HG03575 (cell line): ENCODE measurements around the gene ZMYND11.

Experiments used
- ATAC-seq: cut with Tn5 transposase; IDR thresholded peaks from one replicate; pipeline ENCODE4 v1.9.1; 2021; ENCODE audit not compliant: unreplicated experiment, insufficient number of reproducible peaks, low FRiP score; ENCODE audit errors: extremely low read depth

Gene ZMYND11

DNA sequence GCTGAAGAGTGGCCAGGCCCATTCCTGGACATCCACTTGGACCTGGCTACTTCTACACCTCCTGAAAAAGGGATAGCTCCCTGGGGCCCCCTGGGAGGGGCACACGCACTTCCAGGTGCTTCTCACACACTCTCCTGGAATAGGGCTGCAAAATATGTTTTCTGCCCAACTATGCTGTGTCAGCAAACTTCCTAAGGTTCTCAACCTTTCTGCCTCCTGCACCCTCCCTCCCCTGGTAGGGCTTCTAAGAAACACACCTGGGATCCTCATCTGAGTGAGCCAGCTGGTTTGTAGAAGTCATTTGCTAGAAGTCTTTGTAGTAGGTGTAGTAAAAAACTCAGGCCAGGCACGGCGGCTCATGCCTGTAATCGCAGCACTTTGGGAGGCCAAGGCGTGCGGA lies 136.5 kb downstream of the ZMYND11 start:
- ATAC-seq: no peak

DNA sequence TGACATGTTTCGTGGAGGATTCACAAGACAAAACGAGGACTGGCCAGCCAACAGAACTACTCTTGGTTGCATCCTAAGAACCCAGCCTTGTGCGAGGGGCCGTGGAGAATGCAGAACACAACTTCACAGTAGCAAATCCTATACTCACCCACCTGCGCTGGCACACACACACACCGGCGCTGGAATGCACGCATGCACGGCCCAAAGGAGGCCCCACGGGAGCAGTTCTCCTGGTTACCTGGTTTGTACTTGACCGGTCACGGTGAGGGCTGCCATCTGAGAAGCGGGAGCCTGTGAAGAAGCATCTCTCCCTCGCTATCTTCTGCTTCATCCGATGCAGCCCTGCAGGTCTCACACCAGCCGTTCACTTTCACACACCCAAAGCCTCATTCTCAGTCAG lies 137.8 kb downstream of the ZMYND11 start:
- ATAC-seq: no peak

DNA sequence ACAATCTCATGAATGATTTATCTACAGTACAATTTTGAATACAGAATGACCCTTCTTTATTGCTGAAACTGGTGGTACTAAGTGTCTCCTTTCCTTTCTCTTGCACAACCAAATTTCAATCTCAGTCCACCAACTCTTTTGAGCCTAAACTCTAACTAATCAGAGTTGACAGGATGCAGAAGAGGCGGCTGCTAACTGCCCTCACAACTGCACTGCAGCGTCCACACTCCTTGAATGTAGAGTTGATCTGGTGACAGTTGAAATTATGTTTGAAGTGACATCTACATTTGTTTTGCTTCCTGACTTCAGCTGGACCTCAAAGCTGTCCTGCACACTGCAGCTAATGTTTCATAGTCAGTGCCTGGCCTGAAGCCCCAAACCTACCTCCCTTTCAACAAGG lies 139.6 kb downstream of the ZMYND11 start:
- no peak for ATAC-seq

DNA sequence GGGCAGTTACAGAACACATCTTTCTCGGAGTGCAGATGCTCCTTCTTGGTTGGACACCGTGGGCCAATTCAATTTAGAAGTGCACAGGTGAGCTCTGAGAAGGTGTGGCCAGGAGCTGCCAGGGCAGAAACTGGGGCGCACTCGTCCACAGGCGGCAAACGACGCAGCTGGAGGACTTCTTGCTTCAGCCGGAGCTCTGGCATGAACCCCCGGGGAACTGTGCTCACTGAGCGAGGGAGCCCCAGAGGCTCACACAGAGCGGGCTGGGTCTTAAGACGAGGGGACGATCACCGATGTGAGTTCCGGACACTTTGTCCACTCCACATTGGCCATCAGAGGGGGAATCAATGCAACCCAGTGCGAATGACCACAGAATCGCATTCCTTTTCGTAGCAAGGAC lies 140.4 kb downstream of the ZMYND11 start:
- ATAC-seq: no peak

DNA sequence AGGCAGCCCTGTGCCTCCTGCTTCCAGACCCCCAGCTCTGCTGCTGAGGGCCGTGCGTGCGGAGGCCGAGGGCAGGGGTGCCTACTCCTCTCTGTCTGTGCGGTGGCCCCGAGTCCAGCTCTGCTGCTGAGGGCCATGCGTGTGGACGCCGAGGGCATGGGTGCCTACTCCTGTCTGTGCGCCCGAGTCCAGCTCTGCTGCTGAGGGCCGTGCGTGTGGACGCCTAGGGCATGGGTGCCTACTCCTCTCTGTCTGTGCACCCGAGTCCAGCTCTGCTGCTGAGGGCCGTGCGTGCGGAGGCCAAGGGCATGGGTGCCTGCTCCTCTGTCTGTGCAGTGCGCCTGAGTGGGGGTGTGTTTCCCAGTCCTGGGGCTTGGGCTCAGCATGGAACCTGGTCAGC lies 142.7 kb downstream of the ZMYND11 start:
- ATAC-seq: no peak

DNA sequence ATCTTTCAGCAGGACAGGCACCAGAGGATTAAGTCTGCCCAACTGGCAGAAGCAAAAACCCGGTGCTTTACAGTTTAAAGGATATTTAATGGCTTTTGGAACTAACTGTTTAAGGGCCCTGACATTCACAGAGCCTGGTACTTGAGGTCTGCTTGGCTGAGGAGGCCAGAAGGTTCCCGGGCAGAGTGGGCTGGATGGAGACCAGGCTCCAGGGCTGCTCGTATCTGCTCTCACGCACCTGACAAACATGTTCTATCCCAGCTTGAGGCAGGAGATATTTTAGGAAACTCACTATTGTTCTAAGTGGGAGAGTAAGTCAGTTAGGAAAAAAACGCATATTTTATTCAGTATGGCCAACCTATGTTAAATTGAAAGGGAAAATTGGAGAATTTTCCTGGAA lies 143.5 kb downstream of the ZMYND11 start:
- no peak for ATAC-seq

DNA sequence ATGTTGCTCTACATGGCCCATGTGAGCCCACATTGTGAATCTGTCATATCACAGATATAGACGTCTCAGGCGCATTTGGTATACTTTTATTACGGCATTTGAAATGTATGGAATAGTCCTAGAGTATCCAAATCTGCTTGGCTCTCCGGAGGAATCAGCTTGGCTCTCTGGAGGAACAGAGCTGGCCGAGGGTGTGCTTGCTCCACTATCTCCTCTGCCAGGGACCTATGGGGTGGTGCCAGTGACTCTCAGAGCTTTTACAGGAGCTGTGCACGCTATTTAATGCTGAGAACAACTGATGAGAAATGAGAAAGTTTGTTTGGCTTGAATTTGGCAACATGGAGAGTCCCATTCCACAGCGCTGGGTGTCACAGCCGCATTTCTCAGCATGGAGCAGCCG lies 144.0 kb downstream of the ZMYND11 start:
- no peak for ATAC-seq

DNA sequence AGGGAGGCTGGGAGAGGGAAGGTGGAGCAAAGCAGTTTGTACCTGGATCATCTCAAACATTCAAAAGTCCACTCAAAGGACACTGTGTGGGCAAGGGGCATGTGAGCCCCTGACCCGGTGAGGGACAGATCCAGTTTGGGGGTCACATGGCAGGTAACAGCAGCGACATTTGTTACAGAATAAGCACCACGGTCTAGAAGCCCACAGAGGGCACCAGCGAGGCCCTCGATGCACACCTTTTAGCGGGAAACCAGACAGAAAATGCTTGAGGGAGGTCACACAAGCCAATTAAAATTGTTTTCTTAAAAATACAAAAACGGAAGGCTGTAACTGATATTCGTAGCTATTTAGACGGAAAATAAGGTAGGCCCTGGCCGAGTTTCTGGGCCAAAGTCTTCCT lies 144.4 kb downstream of the ZMYND11 start:
- ATAC-seq: no peak

DNA sequence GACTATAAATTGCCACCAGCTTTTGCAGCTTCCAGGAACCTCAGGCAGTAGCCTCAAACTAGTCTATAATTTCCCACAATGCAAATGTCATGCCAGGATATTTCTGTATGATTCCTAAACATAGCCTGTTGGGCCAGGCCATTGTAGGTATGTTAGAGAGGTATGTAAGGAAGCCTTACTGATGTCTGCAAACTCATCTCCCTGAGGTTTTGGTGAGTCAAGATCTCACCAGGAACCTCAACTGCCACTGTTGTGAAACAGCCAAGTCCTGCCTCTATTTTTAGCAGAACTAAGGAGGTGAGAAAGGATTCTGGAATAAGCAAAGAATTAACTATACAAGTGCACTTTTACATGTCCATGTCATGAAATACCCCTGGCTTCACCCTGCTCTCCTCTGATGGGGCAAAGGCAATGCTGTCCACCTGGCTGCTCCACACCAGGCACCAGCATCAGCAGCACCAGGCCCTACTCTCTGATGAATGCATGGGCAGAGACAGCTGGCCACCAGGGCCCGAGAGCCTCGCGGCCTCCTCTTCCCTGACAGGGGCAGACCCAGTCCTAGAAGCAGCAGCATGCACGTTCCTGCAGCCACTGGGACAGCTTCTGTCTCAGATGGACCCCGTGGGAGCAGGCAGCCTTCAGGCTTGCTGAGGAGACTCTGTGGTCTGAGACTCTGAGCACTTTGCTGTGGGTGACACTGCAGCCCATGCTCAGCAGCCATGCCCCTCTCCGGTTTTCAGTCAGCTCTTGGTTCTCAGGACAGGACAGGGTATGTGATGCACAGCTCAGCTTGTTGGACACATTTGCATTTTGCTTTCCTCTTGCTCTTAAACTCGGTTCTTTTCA lies 147.3 kb downstream of the ZMYND11 start:
- no peak for ATAC-seq

DNA sequence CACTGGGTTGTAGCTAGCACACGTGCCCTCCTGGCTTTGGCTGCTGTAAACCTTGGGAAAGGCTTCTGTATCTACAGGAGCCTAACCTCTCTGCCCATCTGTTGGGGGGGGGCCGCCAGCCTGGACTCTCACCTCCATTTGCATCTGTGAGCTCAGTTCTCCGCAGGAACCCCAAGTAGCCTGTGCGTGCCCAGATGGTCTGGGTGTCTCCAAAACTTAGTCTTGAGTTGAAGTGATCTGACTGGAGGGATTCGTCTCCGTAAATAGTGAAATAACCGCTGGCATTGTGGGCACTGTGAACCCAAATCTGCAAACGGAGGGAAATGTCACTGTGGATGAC lies 147.9 kb downstream of the ZMYND11 start:
- no peak for ATAC-seq

DNA sequence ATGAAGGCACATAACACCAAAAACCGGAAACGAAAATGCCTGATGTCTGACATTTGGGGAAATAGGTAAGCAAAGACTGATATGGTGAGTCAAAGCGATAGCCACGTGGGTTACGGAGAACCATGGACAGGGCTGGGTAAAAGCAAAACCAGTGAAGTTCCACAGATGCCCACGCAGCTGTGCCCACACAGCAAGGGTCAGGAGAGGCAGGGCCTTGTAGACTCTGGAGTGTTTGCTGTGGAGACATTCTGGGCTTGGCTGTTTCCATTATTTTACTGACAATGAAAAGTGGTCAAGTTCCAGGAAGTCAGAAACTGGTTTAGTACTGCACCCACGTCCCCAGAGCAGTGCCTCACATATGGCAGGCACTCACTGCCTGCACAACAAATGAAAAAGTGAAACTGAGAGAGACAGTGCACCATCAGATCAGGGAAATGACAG lies 148.7 kb downstream of the ZMYND11 start:
- ATAC-seq: no peak

DNA sequence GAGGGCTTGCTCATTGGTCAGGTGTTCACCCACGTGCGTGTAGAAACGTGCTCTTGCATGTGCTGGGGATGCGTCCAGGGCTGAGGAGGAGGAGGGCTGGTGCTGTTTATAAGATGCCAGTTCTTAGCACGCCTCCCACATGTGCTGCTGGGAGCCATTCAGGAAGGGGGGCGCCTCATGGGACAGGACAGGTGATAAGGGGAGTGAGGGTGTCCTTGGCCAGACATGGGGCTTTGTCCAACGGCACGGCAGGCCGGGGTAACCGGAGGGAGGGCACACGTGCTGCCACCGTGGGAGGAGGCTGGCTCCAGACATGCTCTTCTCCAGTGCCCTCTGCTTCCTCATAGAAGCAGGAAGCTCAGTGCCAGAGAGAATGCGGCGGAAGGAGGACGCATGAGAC lies 150.0 kb downstream of the ZMYND11 start:
- ATAC-seq: no peak

DNA sequence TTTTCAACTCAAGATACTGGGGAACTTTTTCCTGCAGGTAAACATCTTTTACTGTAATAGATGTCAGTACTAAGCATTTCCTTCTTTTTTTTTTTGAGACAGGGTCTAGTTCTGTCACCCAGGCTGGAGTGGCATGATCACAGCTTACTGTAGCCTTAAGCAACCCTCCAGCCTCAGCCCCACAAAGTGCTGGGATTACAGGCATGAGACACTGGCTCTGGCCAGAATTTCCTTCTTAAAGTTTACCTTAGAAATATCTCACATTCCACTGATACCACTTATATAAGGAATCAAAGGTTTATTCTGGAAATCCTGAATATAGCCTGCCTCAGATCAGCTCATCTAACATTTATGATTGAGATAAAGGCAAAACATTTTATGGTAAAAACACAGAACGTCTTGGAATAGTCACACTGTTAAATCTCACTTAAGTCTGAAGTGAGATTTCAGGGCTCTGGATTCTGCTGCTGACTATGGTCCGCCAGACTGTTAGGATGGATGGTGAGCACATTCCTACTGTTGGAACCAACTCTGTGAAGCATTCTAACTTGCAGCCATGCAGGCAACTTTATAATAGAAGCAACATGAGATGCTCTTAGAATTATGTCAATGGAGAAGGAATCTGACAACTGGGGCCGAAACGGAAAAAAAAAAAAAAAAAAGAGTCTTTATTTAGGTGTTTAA lies 151.9 kb downstream of the ZMYND11 start:
- no peak for ATAC-seq

DNA sequence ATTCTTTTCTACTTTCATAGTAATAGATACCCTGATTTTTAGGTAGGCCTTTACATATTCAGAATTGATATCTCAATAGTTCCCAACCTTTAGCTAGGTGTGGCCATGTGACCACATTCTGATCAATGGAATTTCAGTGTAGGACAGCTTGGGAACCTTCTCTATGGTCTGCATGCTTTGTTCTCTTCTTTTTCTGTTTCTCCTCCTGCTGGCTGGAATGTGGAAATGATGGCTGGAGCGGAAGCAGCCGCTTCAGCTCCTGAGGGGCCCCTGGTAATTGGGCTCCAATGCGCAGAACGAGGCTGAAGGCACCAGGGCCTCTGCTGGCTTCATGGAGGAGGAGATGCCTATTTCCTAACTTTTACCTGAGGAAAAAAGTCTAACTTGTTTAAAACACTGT lies 152.6 kb downstream of the ZMYND11 start:
- ATAC-seq: no peak

DNA sequence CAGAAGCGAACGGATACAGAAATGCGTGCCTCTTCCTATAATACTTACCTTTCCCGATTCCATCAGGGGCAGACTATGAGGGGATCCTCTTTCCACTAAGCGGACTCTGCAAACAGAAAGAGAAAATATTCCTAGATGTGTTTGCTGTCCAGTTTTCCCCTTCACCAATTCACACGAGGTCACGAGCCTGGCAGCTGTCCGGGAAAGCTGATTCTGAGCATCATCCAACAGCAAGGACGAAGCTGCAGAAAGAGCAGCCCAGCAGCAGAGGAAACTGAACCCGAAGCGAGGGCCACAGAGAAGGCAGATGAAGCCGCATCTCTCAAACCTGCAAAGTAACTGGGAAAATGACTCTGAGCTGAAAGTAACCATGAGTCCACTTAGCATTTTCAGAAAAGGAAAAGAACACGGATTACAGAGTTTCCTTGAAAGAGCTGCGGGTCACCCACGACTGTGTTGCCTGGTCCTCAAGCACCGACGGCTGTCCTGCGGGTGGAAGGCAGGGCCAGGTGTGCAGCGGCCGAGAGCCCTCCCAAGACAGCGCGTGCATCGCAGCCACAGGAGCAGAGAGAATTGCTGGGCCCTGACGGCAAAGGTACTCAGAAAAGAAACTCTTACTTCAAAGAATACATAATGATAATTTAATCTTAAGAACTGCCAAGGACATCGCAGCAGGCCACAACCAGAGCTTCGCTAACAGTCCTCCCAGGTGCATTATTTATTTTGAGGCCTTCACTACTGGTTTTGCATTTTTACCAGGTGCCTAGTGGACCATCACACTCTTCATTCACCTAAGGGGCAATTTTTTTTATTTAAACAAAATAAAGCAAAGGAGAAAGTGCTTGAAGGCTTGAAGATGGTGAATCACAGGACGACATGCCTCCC lies 153.3 kb downstream of the ZMYND11 start:
- ATAC-seq: no peak

DNA sequence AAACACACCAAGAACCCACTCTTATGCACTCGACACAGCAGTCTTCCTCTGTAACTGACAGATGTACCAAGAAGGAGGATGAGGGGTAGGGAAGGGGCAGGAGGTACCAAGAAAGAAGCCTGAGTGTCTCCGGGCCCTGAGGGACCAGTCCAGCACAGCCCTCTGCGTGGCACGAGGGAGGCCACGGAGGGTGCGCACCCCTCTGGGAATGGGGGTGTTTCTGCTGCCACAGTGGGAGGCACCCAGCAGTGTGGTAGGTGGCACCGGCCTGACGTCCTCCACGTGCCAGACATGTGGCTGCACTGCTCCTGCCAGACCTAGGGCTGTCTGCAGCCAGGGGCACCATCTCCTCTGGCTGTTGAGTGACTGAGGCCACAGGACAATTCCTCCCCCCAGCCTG lies 154.3 kb downstream of the ZMYND11 start:
- ATAC-seq: no peak

DNA sequence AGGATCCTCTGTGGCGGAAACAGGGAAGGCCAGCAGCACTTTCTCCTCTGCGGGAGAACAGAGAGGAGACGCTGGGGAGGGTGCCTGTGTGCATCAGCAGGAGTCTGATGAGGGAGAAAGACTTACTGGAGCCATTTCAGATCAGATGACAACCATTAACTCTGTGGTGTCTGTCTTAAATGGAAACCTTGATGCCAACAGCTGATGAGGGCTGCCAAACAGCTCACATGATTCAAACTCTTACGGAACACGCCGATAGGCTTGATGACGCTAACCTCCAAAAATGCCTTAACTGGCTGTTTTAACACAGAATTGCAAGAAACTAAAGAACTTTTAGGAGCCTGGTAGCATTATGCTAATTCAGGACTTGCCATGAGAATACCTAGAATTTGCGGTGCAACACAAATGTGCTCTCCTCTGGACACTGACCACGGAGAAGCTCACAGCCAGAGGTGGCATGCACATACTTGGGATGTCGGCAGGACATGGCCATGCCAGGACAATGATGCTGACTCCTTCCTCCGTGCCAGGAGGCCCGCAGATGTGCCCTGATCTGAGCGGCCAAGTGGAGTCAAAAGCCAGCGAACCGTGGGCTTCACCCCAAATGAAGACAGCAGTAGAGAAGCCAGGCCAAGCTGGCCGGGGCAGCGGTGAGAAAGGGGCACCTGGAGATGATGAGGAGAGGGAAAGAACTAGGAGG lies 154.9 kb downstream of the ZMYND11 start:
- ATAC-seq: no peak

DNA sequence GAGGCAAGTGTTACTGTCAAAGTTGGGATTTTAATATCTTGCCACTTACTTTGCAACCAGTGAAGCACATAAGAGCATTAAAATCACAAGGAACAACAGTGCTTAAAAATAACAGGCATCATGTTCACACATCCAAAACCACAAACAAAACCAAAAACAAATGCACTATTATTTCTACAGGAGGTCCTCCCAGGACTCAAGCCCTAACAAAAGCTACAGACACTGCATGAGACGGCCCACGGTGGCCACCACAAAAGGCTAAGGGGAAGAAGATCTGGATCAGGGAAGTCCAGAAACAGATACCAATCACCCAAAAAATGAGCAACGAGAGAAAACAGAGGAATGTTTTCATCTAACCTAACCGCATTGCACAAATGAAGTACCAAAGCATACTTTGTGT lies 158.4 kb downstream of the ZMYND11 start:
- no peak for ATAC-seq

DNA sequence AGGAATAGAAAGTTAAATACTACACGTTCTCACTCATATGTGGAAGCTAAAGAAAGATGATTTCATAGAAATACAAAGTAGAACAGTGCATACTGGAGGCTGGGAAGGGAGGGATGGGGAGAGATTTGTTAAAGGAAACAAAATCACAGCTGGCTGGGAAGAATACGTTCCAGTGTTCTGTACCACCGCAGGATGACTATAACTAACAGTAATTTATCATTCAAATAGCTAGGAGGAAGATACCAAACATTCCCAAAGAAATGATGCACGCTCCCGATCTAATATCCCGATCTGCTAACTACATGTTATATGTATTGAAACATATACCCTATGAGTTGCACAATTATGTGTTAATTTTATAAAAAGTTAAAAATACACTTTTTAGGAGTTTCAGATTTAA lies 162.3 kb downstream of the ZMYND11 start:
- no peak for ATAC-seq
